WTC11 (cell line): ENCODE measurements around the gene QRICH2. TPM values are rescaled to one million over a fixed set of nuclear protein-coding genes. Genes with fewer than 3 reads are reported as not detected.

ENCODE experiments used
- ATAC-seq: fragments of 200-7000 bp; cut with Tn5 transposase; 2 replicates; pipeline ENCODE4 v1.10.0; 2021; ENCODE audit warnings: mild to moderate bottlenecking, moderate library complexity
- CTCF ChIA-PET: fragments of 300-600 bp; sonication (Branson Sonifier 250); formaldehyde crosslinking; loops from one replicate; lab custom pipeline; 2021; ENCODE audit warnings: antibody characterized with exemption; lab: Charles Lee
- POLR2A ChIA-PET: fragments of 350-600 bp; sonication (Branson Sonifier 250); formaldehyde crosslinking; loops from one replicate; lab custom pipeline; 2021; ENCODE audit warnings: antibody characterized with exemption; lab: Charles Lee
- DNase-seq: peaks from one replicate; pipeline ENCODE4 v3.0.0; 2021; ENCODE audit warnings: low spot score
- H3K27ac Mint-ChIP-seq: 2 replicates; pipeline ENCODE4 v1.8.0; 2021; ENCODE audit warnings: mixed read lengths
- H3K27me3 Mint-ChIP-seq: 2 replicates; pipeline ENCODE4 v1.8.0; 2021; ENCODE audit warnings: low read depth, mild to moderate bottlenecking, moderate library complexity, mixed read lengths
- H3K36me3 Mint-ChIP-seq: 2 replicates; pipeline ENCODE4 v1.8.0; 2021; ENCODE audit warnings: mixed read lengths
- H3K4me1 Mint-ChIP-seq: 2 replicates; pipeline ENCODE4 v1.8.0; 2022; ENCODE audit warnings: mixed read lengths
- H3K4me3 Mint-ChIP-seq: 2 replicates; pipeline ENCODE4 v1.8.0; 2021; ENCODE audit warnings: mild to moderate bottlenecking, moderate library complexity, mixed read lengths
- H3K9me3 Mint-ChIP-seq: 2 replicates; pipeline ENCODE4 v1.8.0; 2021; ENCODE audit warnings: mixed read lengths
- ARID4B ChIP-seq: sonication (generic); formaldehyde crosslinking; IDR thresholded peaks from 2 replicates; pipeline ENCODE4 v1.8.0; 2023; ENCODE audit warnings: missing genetic modification reagents, mild to moderate bottlenecking, borderline replicate concordance
- ATF6 ChIP-seq: sonication (generic); formaldehyde crosslinking; IDR thresholded peaks from 2 replicates; pipeline ENCODE4 v1.8.1; 2023; ENCODE audit warnings: mild to moderate bottlenecking, missing genetic modification reagents
- CREM ChIP-seq: sonication (generic); formaldehyde crosslinking; IDR thresholded peaks from 2 replicates; pipeline ENCODE4 v1.8.1; 2022; ENCODE audit warnings: mild to moderate bottlenecking, missing genetic modification reagents, moderate library complexity
- E2F4 ChIP-seq: sonication (generic); formaldehyde crosslinking; IDR thresholded peaks from 2 replicates; pipeline ENCODE4 v1.8.1; 2022; ENCODE audit warnings: low read depth, mild to moderate bottlenecking, moderate library complexity, missing genetic modification reagents, borderline replicate concordance
- FOXK1 ChIP-seq: sonication (generic); formaldehyde crosslinking; IDR thresholded peaks from 2 replicates; pipeline ENCODE4 v1.8.0; 2022; ENCODE audit warnings: mild to moderate bottlenecking, moderate library complexity, missing genetic modification reagents
- GTF2I ChIP-seq: fragments of 250-450 bp; sonication (Bioruptor Pico); conservative IDR thresholded peaks from 2 replicates; pipeline ENCODE4 v1.4.0; 2021; ENCODE audit warnings: mild to moderate bottlenecking
- HMGA2 ChIP-seq: fragments of 250-450 bp; sonication (Bioruptor Pico); IDR thresholded peaks from 2 replicates; pipeline ENCODE4 v1.4.0; 2021; ENCODE audit warnings: mild to moderate bottlenecking, moderate library complexity
- JAZF1 ChIP-seq: fragments of 250-450 bp; sonication (Bioruptor Pico); IDR thresholded peaks from 2 replicates; pipeline ENCODE4 v1.9.0; 2021; ENCODE audit warnings: moderate library complexity, mild to moderate bottlenecking, inconsistent platforms
- MAX ChIP-seq: sonication (generic); formaldehyde crosslinking; IDR thresholded peaks from 2 replicates; pipeline ENCODE4 v1.8.0; 2022; ENCODE audit warnings: mild to moderate bottlenecking, missing genetic modification reagents
- MXD4 ChIP-seq: fragments of 250-450 bp; sonication (Bioruptor Pico); IDR thresholded peaks from 2 replicates; pipeline ENCODE4 v1.8.0; 2021; ENCODE audit warnings: mild to moderate bottlenecking, moderate library complexity, borderline replicate concordance
- NR2C2 ChIP-seq: sonication (generic); formaldehyde crosslinking; IDR thresholded peaks from 2 replicates; pipeline ENCODE4 v1.8.0; 2022; ENCODE audit warnings: mild to moderate bottlenecking, missing genetic modification reagents
- ZNF138 ChIP-seq: sonication (generic); formaldehyde crosslinking; conservative IDR thresholded peaks from 2 replicates; pipeline ENCODE4 v1.8.1; 2022; ENCODE audit warnings: mild to moderate bottlenecking, moderate library complexity, missing genetic modification reagents
- ZNF232 ChIP-seq: sonication (generic); formaldehyde crosslinking; IDR thresholded peaks from 2 replicates; pipeline ENCODE4 v1.8.0; 2022; ENCODE audit warnings: mild to moderate bottlenecking, missing genetic modification reagents
- ZNF317 ChIP-seq: sonication (generic); formaldehyde crosslinking; IDR thresholded peaks from 2 replicates; pipeline ENCODE4 v1.8.1; 2023; ENCODE audit warnings: low read depth, mild to moderate bottlenecking, moderate library complexity, missing genetic modification reagents, borderline replicate concordance
- ZNF416 ChIP-seq: fragments of 250-450 bp; sonication (Bioruptor Pico); IDR thresholded peaks from 2 replicates; pipeline ENCODE4 v1.9.0; 2021; ENCODE audit warnings: mild to moderate bottlenecking, inconsistent platforms
- ZSCAN18 ChIP-seq: fragments of 250-450 bp; sonication (Bioruptor Pico); IDR thresholded peaks from 2 replicates; pipeline ENCODE4 v2.1.2; 2022; ENCODE audit warnings: mild to moderate bottlenecking, moderate library complexity
- total RNA-seq: library from RNA; stranded (reverse); gene quantifications from 3 replicates; pipeline ENCODE4 v1.2.3, GENCODE V29; 2021
- TF ChIP-seq, protein P1 (sequence below): sonication (generic); formaldehyde crosslinking; IDR thresholded peaks from 2 replicates; pipeline ENCODE4 v1.8.0; 2023; ENCODE audit warnings: missing genetic modification reagents
- TF ChIP-seq, protein P2 (sequence below): sonication (generic); formaldehyde crosslinking; IDR thresholded peaks from 2 replicates; pipeline ENCODE4 v1.8.1; 2023; ENCODE audit warnings: mild to moderate bottlenecking, missing genetic modification reagents

The QRICH2 gene
- total RNA-seq, 1 experiment from 2014 or later, result 1.5 TPM

DNA sequence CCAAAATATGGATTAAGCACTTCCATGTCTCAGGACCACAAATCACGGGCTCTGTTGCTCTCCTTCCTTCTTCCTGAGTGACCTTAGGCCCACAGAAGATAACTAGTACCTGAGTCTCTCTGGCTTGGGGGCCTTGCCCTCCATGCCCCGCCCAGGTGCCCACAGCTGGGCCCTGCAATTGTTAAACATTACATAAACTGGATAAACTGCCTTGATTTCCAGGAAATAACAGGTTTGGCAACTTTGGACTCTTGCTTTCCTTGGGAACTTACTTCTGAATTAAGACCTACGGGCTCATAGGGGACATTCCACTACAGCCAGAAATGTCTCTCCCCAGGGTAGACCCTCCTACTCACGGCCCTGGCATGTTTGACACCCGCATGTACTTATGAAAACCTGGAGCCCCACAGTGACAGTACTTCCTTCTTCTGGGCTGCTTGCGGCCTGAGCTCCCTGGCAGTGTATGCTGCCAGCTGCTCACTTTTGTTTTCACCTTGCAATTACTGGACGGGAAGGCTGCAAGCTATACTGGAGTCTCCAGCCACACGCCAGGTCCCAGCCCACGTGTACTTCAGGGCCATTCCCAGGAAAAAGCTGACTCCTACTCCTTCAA, 45.2 kb downstream of the QRICH2 start (continued):
- no peak for TF ChIP-seq ARID4B (CRISPR knock-in tag)
- no peak for TF ChIP-seq MAX
- no peak for TF ChIP-seq FOXK1
- no peak for TF ChIP-seq MXD4 (CRISPR knock-in tag)
- TF ChIP-seq ZNF416 (CRISPR knock-in tag), result no peak

DNA sequence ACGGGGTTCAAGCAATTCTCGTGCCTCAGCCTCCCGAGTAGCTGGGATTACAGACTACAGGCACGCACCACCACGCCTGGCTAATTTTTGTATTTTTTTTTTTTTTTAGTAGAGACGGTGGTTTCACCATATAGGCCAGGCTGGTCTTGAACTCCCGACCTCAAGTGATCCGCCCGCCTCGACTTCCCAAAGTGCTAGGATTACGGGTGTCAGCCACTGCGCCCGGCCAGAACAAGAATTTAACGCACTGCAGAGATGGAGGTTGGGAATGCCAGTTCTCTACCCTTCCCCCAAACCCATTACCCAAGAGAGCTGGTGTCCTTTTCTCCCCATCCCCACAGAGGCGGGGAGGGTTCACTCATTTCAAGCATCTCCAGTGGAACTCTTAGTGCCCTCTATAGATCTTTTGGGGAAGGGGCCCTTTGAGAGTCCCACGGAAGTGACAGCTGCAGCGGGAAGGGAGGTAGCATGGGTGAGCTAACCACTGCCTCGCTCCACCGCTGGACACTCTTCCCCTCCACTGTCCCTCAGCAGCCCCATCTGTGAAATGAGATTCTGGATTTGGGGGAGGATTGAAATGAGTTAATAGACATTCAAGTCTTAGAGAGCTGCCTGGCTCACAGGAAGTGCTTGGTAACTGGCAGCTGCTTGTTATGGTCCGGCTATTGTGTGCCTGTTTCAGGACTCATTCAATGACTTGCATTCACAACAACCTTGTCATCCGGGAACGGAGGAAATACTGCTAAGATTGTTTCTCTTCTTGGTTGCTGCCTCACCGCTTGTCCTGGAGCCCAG, 46.5 kb downstream of the QRICH2 start:
- DNase-seq (no peak), ATAC-seq (no peak)
- no peak overlapping the region for H3K27ac Mint-ChIP-seq
- ChIA-PET POLR2A (interaction anchor here (1.1 kb wide), 1 partner anchor 11 kb away, joined by 3 read pairs; no protein-coding TSS in a partner anchor), CTCF (interaction anchor here (1.0 to 8.0 kb wide), 3 partner anchors 18 to 384 kb away, joined by 3 to 70 read pairs (median 6); no protein-coding TSS in a partner anchor)
- H3K9me3 Mint-ChIP-seq, result peaks cover 3% of the 10 kb centered on the region
- H3K4me3 Mint-ChIP-seq, result no peak overlapping the region
- no peaks in the 10 kb centered on the region for H3K36me3 Mint-ChIP-seq
- H3K4me1 Mint-ChIP-seq, result peaks cover 20% of the 10 kb centered on the region
- TF ChIP-seq E2F4 (CRISPR knock-in tag) (no peak), HMGA2 (CRISPR knock-in tag) (no peak), CREM (CRISPR knock-in tag) (no peak), ZNF317 (CRISPR knock-in tag) (no peak)
- TF ChIP-seq, protein P1, sequence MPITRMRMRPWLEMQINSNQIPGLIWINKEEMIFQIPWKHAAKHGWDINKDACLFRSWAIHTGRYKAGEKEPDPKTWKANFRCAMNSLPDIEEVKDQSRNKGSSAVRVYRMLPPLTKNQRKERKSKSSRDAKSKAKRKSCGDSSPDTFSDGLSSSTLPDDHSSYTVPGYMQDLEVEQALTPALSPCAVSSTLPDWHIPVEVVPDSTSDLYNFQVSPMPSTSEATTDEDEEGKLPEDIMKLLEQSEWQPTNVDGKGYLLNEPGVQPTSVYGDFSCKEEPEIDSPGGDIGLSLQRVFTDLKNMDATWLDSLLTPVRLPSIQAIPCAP (CRISPR knock-in tag), result no peak
- no peaks in the 10 kb centered on the region for H3K27me3 Mint-ChIP-seq

DNA sequence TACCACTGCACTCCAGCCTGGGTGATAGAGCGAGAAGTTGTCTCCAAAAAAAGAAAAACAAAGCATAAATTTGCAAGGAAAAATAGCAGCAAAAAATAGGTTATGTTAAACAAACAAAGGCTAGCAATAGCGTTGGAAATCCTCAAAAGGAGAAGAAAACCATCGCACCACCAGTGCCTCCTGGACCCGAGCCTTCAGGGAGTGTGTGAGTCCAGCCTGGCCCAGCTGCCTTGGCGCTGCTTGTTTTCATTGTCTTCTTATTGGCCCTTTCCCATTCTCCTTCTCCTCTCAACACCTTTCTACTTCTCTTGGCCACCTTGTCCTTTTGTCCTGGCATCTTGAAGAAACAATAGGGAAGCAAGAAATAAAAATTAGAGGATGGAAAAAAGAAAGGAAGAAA, 47.4 kb downstream of the QRICH2 start:
- Mint-ChIP-seq H3K27ac (no peak overlapping the region), H3K36me3 (no peaks in the 10 kb centered on the region), H3K27me3 (no peaks in the 10 kb centered on the region), H3K4me1 (peaks cover 17% of the 10 kb centered on the region), H3K4me3 (no peak overlapping the region), H3K9me3 (peaks cover 5% of the 10 kb centered on the region)
- no peak for DNase-seq
- ChIA-PET POLR2A (interaction anchor here (1.1 kb wide), 1 partner anchor 133 kb away, joined by 3 read pairs; no protein-coding TSS in a partner anchor), CTCF (interaction anchor here (1.5 to 8.0 kb wide), 3 partner anchors 10 to 139 kb away, joined by 4 to 70 read pairs (median 7); no protein-coding TSS in a partner anchor)
- ATAC-seq, result no peak
- TF ChIP-seq ZSCAN18 (CRISPR knock-in tag), result no peak
- no peak for TF ChIP-seq ZNF232 (CRISPR knock-in tag)
- no peak for TF ChIP-seq ATF6
- TF ChIP-seq NR2C2, result no peak
- no peak for TF ChIP-seq JAZF1 (CRISPR knock-in tag)
- no peak for TF ChIP-seq MXD4 (CRISPR knock-in tag)
- TF ChIP-seq HMGA2 (CRISPR knock-in tag), result no peak
- no peak for TF ChIP-seq FOXK1
- TF ChIP-seq, protein P2, sequence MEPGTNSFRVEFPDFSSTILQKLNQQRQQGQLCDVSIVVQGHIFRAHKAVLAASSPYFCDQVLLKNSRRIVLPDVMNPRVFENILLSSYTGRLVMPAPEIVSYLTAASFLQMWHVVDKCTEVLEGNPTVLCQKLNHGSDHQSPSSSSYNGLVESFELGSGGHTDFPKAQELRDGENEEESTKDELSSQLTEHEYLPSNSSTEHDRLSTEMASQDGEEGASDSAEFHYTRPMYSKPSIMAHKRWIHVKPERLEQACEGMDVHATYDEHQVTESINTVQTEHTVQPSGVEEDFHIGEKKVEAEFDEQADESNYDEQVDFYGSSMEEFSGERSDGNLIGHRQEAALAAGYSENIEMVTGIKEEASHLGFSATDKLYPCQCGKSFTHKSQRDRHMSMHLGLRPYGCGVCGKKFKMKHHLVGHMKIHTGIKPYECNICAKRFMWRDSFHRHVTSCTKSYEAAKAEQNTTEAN (CRISPR knock-in tag), result no peak
- no peak for TF ChIP-seq GTF2I (CRISPR knock-in tag)
- TF ChIP-seq ZNF138 (CRISPR knock-in tag), result no peak
- TF ChIP-seq, all 79 proteins: peak for 0
